ENCODE measurements around the gene FCRL4. TPM values are rescaled to one million over a fixed set of nuclear protein-coding genes. Genes with fewer than 3 reads are reported as not detected.

FCRL4 gene
- not detected in 2 replicates for total RNA-seq

GRCh38 chr1:157597959-157598667 lies at the start of gene FCRL4:
Gene FCRL4 (minus strand): TSS chr1:157598085. CDS start chr1:157597944, 141 bp downstream.

GRCh38 chr1:157551694-157552693 lies 45.9 kb downstream of the FCRL4 start, which contains the start of gene FCRL5:
Gene FCRL5 (minus strand): TSS chr1:157552515. CDS start chr1:157552362, 153 bp downstream.

Other genes starting within 250 kb of the FCRL4 start
- gene FCRL5, start 45.6 kb downstream of the FCRL4 start, total RNA-seq: not detected in 2 replicates
- gene FCRL3, start 102.7 kb upstream of the FCRL4 start, total RNA-seq: not detected in 2 replicates
- gene FCRL2, start 179.0 kb upstream of the FCRL4 start, total RNA-seq: not detected in 2 replicates
- not detected in 2 replicates for gene FCRL1, start 222.0 kb upstream of the FCRL4 start, total RNA-seq
- not detected in 2 replicates for gene CD5L, start 243.7 kb upstream of the FCRL4 start, total RNA-seq

All from myometrial cell (primary cell).